GM12878 (cell line): ENCODE results near the gene FAM184B. TPM values are rescaled to one million over a fixed set of nuclear protein-coding genes. Genes with fewer than 3 reads are reported as not detected.

Source experiments
- ATAC-seq: fragments of 200-7000 bp; cut with Tn5 transposase; 3 replicates; pipeline ENCODE4 v1.9.1; 2020; ENCODE audit warnings: mild to moderate bottlenecking, moderate library complexity
- BruUV-seq: library from RNA; stranded (reverse); fragments of 400-500 nt; replicated peaks from 2 replicates; lab custom pipeline; 2021; lab: Mats Ljungman, UMichigan
- CTCF ChIA-PET: fragments of 300-600 bp; sonication (Branson Sonifier 250); formaldehyde crosslinking; extraction: SDS; loops from one replicate; lab custom pipeline; 2021; ENCODE audit warnings: inconsistent platforms; lab: Yijun Ruan, JAX
- POLR2A ChIA-PET: fragments of 350-600 bp; formaldehyde crosslinking; extraction: SDS; loops from one replicate; lab custom pipeline; 2021; ENCODE audit warnings: inconsistent platforms; lab: Charles Lee
- RAD21 ChIA-PET: fragments of 300-600 bp; sonication (Branson Sonifier 250); formaldehyde crosslinking; loops from one replicate; lab custom pipeline; 2023; ENCODE audit warnings: antibody characterized with exemption; ENCODE audit not compliant: unreplicated experiment; lab: Charles Lee
- SMC1A ChIA-PET: fragments of 300-600 bp; sonication (Branson Sonifier 250); formaldehyde crosslinking; loops from one replicate; lab custom pipeline; 2023; ENCODE audit not compliant: unreplicated experiment, uncharacterized antibody; lab: Charles Lee
- DNase-seq: peaks from one replicate; pipeline ENCODE4 v3.0.0-alpha.2; 2011; ENCODE audit warnings: low read depth, low spot score
- FAIRE-seq: peaks from 3 replicates; lab custom pipeline; 2011; peaks lifted over from hg19 to GRCh38; lab: Jason Lieb, UNC
- H2AFZ ChIP-seq: 2 replicates; pipeline ENCODE4 v1.6.0; 2011; ENCODE audit warnings: low read depth, low read length, control low read depth; ENCODE audit not compliant: control insufficient read depth
- H3K27ac ChIP-seq: 2 replicates; pipeline ENCODE4 v1.5.1; 2011; ENCODE audit warnings: control low read depth; ENCODE audit not compliant: control insufficient read depth, insufficient read depth
- H3K27me3 ChIP-seq, 2 experiments: replicated peaks in 1 of 2; 2 replicates each; pipeline versions ENCODE4 v1.6.0 to v1.6.1; 2011; ENCODE audit warnings: low read length in 1 of 2; ENCODE audit not compliant: control insufficient read depth in 2 of 2, insufficient read depth in 2 of 2
- H3K36me3 ChIP-seq, 2 experiments: 2 replicates each; pipeline ENCODE4 v1.5.1; 2011; ENCODE audit warnings: low read length in 1 of 2; ENCODE audit not compliant: control insufficient read depth in 2 of 2, insufficient read depth in 2 of 2
- H3K4me1 ChIP-seq: 2 replicates; pipeline ENCODE4 v1.6.1; 2011; ENCODE audit warnings: mild to moderate bottlenecking, low read length, moderate library complexity, mixed read lengths; ENCODE audit not compliant: control insufficient read depth, insufficient read depth
- H3K4me2 ChIP-seq: 2 replicates; pipeline ENCODE4 v1.6.0; 2011; ENCODE audit warnings: control low read depth; ENCODE audit not compliant: control insufficient read depth, insufficient read depth
- H3K4me3 ChIP-seq: fragments of 200-600 bp; sonication (generic); 2 replicates; pipeline ENCODE4 v1.5.1; 2016
- H3K79me2 ChIP-seq: 2 replicates; pipeline ENCODE4 v1.6.0; 2011; ENCODE audit warnings: low read length; ENCODE audit not compliant: control insufficient read depth, insufficient read depth
- H3K9ac ChIP-seq: 2 replicates; pipeline ENCODE4 v1.8.0; 2011; ENCODE audit warnings: low read length, control low read depth, mixed read lengths; ENCODE audit not compliant: control insufficient read depth, insufficient read depth
- H3K9me3 ChIP-seq: replicated peaks from 3 replicates; pipeline ENCODE4 v1.5.1; 2011; ENCODE audit warnings: mild to moderate bottlenecking, low read length; ENCODE audit not compliant: control insufficient read depth, insufficient read depth
- H4K20me1 ChIP-seq: 2 replicates; pipeline ENCODE4 v1.6.0; 2011; ENCODE audit not compliant: control insufficient read depth, insufficient read depth
- JUND ChIP-seq: IDR thresholded peaks from 2 replicates; pipeline ENCODE4 v1.6.1; 2012; ENCODE audit warnings: low read depth, mild to moderate bottlenecking, low read length, improper control_type of control experiment, moderate library complexity
- MLLT1 ChIP-seq: fragments of 450-650 bp; IDR thresholded peaks from 2 replicates; pipeline ENCODE4 v1.6.1; 2016; ENCODE audit warnings: mild to moderate bottlenecking
- SP1 ChIP-seq: IDR thresholded peaks from one replicate; pipeline ENCODE4 v1.6.1; 2011; ENCODE audit warnings: low read depth, low read length
- WGBS: methylation state at CpG from one replicate; pipeline ENCODE4 v1.1.6; 2016; ENCODE audit warnings: low lambda C conversion rate; ENCODE audit not compliant: insufficient replicate concordance, insufficient coverage; ENCODE audit errors: missing lambda C conversion rate; 5-methylcytosine and 5-hydroxymethylcytosine counted together
- in situ Hi-C: fragments of 300-500 bp; cut with MboI; formaldehyde crosslinking; loops from 9 replicates; pipeline ENCODE4 v1.14.3; 2018; ENCODE audit warnings: mixed read lengths
- intact Hi-C: fragments of 100-400 bp; cut with micrococcal nuclease; formaldehyde crosslinking; loops from one replicate; pipeline ENCODE4 v1.14.2; 2022; ENCODE audit not compliant: unreplicated experiment
- polyA plus RNA-seq, 11 experiments: library from polyadenylated mRNA; depleted of rRNA in 4 of 11; unstranded in 6 of 11; stranded (reverse) in 5 of 11; fragments of >200 nt; fragmentation: Nextera tagmentation in 4 of 11; fragmentation: Illumina TruSeq in 1 of 11; extraction: Ambion mirVana in 4 of 11; extraction: Trizol in 1 of 11; gene quantifications; 1 replicate in 1 of 11; 2 replicates in 10 of 11; pipeline versions ENCODE4 v1.2.1 to v1.2.3, GENCODE V29; 2011 to 2016; ENCODE audit warnings: inconsistent platforms in 2 of 11, missing spikeins in 2 of 11, low read depth in 1 of 11
- total RNA-seq, 4 experiments: library from RNA; depleted of rRNA in 3 of 4; stranded (reverse); fragments of >200 nt in 3 of 4; fragmentation: Illumina TruSeq in 1 of 4; extraction: Trizol in 1 of 4; gene quantifications; 2 replicates each; pipeline versions ENCODE4 v1.2.1 to v1.2.3, GENCODE V29; 2013 to 2021
- TF ChIP-seq, protein P1 (sequence below): IDR thresholded peaks from 2 replicates; pipeline ENCODE4 v1.6.1; 2011; ENCODE audit warnings: mild to moderate bottlenecking, low read depth, low read length, moderate library complexity; ENCODE audit not compliant: insufficient replicate concordance

Gene FAM184B
- total and polyA plus RNA-seq, 10 of the 15 experiments (the other 5 are each of a cell fraction or from before 2014, with no cell fraction given), result under 0.01 TPM; not detected in 9

DNA sequence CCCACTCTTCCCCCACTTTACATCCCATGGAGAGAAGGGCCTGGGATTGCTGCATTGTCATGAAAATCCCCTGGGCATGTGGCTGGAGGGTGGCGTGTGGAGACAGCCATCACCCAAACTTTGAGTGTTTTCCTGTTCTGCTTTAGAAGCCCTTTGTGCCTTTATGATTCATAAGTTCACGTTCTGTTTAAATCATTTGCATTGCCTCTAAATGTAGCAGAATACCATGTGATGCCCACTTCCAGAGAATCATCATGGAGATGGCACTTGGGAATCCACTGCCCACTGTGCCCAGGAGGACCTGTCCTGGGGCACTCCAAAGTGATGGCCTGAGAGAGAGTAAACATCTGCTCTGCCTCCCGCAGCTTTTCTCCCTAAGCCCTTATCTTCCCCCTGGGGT is 114.2 kb downstream of the FAM184B start:
- no peak for FAIRE-seq
- H3K4me2 ChIP-seq, result no peak overlapping the region
- H2AFZ ChIP-seq, result no peak overlapping the region; the same call in 1 of the 2 replicates
- TF ChIP-seq JUND, result no peak
- TF ChIP-seq SP1, result no peak
- TF ChIP-seq MLLT1, result no peak
- TF ChIP-seq, protein P1, sequence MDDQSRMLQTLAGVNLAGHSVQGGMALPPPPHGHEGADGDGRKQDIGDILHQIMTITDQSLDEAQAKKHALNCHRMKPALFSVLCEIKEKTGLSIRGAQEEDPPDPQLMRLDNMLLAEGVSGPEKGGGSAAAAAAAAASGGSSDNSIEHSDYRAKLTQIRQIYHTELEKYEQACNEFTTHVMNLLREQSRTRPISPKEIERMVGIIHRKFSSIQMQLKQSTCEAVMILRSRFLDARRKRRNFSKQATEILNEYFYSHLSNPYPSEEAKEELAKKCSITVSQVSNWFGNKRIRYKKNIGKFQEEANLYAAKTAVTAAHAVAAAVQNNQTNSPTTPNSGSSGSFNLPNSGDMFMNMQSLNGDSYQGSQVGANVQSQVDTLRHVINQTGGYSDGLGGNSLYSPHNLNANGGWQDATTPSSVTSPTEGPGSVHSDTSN, result no peak
- no TSS peak for BruUV-seq
- in situ Hi-C loops (no loop called here), intact Hi-C loops (loop anchor here (5.0 kb wide), 1 partner anchor 140 kb away; no protein-coding TSS in a partner anchor)
- RAD21 ChIA-PET, result no interaction called here
- no peaks in the 10 kb centered on the region for H4K20me1 ChIP-seq
- H3K79me2 ChIP-seq, result no peaks in the 10 kb centered on the region
- CTCF ChIA-PET, result no interaction called here
- no peaks in the 10 kb centered on the region for H3K36me3 ChIP-seq
- POLR2A ChIA-PET, result no interaction called here
- no peaks in the 10 kb centered on the region for H3K27me3 ChIP-seq
- peaks cover 8% of the 10 kb centered on the region for H3K4me1 ChIP-seq
- H3K9me3 ChIP-seq, result no peaks in the 10 kb centered on the region; the same call in 2 of the 3 replicates
- no peak overlapping the region for H3K27ac ChIP-seq
- no peak for ATAC-seq
- no peak overlapping the region for H3K4me3 ChIP-seq
- DNase-seq, result no peak
- no peak overlapping the region for H3K9ac ChIP-seq
- 13% methylated on average over 3 of the region's 3 CpGs for WGBS
- SMC1A ChIA-PET, result no interaction called here
